NCI-H2196 (cell line): ENCODE results near the gene C3orf22.
"Not testable (repeated sequence)": the region's sequence is repeated elsewhere in the genome, so short reads cannot be mapped to it uniquely, and the experiment has no call there.

Source experiments
- DNase-seq: peaks from one replicate; lab custom pipeline; 2025; ENCODE audit not compliant: unreplicated experiment; lab: John Stamatoyannopoulos, UW

Gene C3orf22

GRCh38 chr3:126544596-126545281 is 14.0 kb downstream of the C3orf22 start:
- peak; percentile 72 for DNase-seq

GRCh38 chr3:126543457-126544061 is 15.2 kb downstream of the C3orf22 start:
- DNase-seq, result no peak

- no peak for DNase-seq
These were observed 16.1 kb downstream of the C3orf22 start for GRCh38 chr3:126542340-126543241.

GRCh38 chr3:126541628-126542339 is 16.9 kb downstream of the C3orf22 start:
- no peak for DNase-seq

GRCh38 chr3:126540951-126541627 is 17.6 kb downstream of the C3orf22 start:
- DNase-seq, result no peak

- DNase-seq, result no peak
These were observed 18.3 kb downstream of the C3orf22 start for GRCh38 chr3:126540342-126540849.

- no peak for DNase-seq
These were observed 19.0 kb downstream of the C3orf22 start for GRCh38 chr3:126539558-126540250.

- DNase-seq, result no peak
These were observed 19.8 kb downstream of the C3orf22 start for GRCh38 chr3:126538966-126539365.

- DNase-seq, result no peak
These were observed 20.4 kb downstream of the C3orf22 start for GRCh38 chr3:126538316-126538715.

GRCh38 chr3:126537730-126538281 is 20.9 kb downstream of the C3orf22 start:
- DNase-seq, result peak; percentile 67

GRCh38 chr3:126537116-126537729 is 21.5 kb downstream of the C3orf22 start:
- peak; percentile 51 for DNase-seq

GRCh38 chr3:126536126-126536525 is 22.6 kb downstream of the C3orf22 start:
- no peak for DNase-seq

- no peak for DNase-seq
These were observed 23.1 kb downstream of the C3orf22 start for GRCh38 chr3:126535636-126536035.

- DNase-seq, result not testable (repeated sequence)
These were observed 24.0 kb downstream of the C3orf22 start for GRCh38 chr3:126534716-126535115.

GRCh38 chr3:126533506-126533905 is 25.2 kb downstream of the C3orf22 start:
- DNase-seq, result no peak

- no peak for DNase-seq
These were observed 27.7 kb downstream of the C3orf22 start for GRCh38 chr3:126531051-126531330.

GRCh38 chr3:126530171-126531050 is 28.3 kb downstream of the C3orf22 start:
- DNase-seq, result no peak

GRCh38 chr3:126529585-126530170 is 29.1 kb downstream of the C3orf22 start:
- no peak for DNase-seq
